ENCODE results near the gene DLX6. TPM values are rescaled to one million over a fixed set of nuclear protein-coding genes. Genes with fewer than 3 reads are reported as not detected.

Gene DLX6
- total RNA-seq, 1 experiment from 2014 or later: not detected

DNA sequence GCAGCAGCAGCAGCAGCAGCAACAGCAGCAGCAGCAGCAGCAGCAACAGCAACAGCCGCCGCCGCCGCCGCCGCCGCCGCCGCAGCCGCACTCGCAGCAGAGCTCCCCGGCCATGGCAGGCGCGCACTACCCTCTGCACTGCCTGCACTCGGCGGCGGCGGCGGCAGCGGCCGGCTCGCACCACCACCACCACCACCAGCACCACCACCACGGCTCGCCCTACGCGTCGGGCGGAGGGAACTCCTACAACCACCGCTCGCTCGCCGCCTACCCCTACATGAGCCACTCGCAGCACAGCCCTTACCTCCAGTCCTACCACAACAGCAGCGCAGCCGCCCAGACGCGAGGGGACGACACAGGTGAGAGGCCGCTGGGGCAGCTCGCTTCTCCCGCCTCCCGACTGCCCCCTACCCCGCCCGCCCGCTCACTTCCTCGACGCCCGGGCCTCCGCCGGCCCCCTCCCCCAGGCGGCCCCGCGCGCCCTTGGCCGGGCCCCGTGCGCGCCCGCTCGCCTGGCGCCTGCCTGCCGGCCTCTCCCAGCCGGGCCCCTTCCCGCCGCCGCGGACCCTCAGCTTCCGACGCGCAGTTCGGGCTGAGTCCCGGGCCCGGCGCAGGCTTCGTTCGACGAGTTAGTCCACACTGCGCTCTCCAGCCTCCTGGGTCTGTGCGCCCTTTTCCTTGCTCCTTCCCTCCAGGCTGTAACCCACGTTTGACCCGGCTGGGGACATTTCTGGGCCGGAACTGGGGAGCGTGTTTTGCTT, 882 bp downstream of the DLX6 start:
- H3K79me2 ChIP-seq (ENCODE audit: insufficient read depth, low read length): no peaks in the 10 kb centered on the region
- DNase-seq (ENCODE audit: low read depth, low spot score) (no peak), ATAC-seq (no peak)
- intact Hi-C loops (cut with micrococcal nuclease): no loop called here
- peaks cover 24% of the 10 kb centered on the region for H3K27me3 ChIP-seq (ENCODE audit: insufficient read depth, low read length)
- no peaks in the 10 kb centered on the region for H4K20me1 ChIP-seq (ENCODE audit: insufficient read depth)
- BruUV-seq (replicated peaks): no TSS peak
- TF ChIP-seq ZFX (IDR thresholded peaks at IDR 0.05) (no peak), EZH2phosphoT487 (IDR thresholded peaks at IDR 0.05; ENCODE audit: borderline replicate concordance) (no peak), POLR2AphosphoS5 (IDR thresholded peaks at IDR 0.05; ENCODE audit: low read depth, low read length) (no peak)
- TF ChIP-seq, protein P1, sequence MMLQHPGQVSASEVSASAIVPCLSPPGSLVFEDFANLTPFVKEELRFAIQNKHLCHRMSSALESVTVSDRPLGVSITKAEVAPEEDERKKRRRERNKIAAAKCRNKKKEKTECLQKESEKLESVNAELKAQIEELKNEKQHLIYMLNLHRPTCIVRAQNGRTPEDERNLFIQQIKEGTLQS (IDR thresholded peaks at IDR 0.05): no peak
- no peaks in the 10 kb centered on the region for H3K4me1 ChIP-seq (ENCODE audit: control insufficient read depth in 1 of 2, insufficient read depth in 2 of 2, low read length in 2 of 2)
- no peak overlapping the region for H3K27ac ChIP-seq (ENCODE audit: low read depth, low read length)
- no peaks in the 10 kb centered on the region for H3K9me3 ChIP-seq (ENCODE audit: control insufficient read depth in 1 of 2, insufficient read depth in 1 of 2, low read depth in 1 of 2, low read length in 2 of 2)
- CTCF ChIA-PET: no interaction called here
- H2AFZ ChIP-seq (ENCODE audit: low read depth, low read length, poor library complexity, severe bottlenecking): no peak overlapping the region
- no peak overlapping the region for H3K4me2 ChIP-seq (ENCODE audit: low read length)
- H3K36me3 ChIP-seq (ENCODE audit: control insufficient read depth in 1 of 2, insufficient read depth in 2 of 2, low read length in 2 of 2): no peaks in the 10 kb centered on the region
- RAD21 ChIA-PET (ENCODE audit: low non-redundant PET in 1 of 2, low total read pairs in 2 of 2, uncharacterized antibody in 2 of 2, unreplicated experiment in 2 of 2): no interaction called here
- no peak overlapping the region for H3K4me3 ChIP-seq (replicated peaks in 1 of 2; ENCODE audit: low read depth in 1 of 2, low read length in 2 of 2)
- POLR2A ChIA-PET: no interaction called here
- no peak overlapping the region for H3K9ac ChIP-seq (ENCODE audit: low read length)
- no peaks in the 10 kb centered on the region for H3K9me2 ChIP-seq (ENCODE audit: insufficient read depth)

DNA sequence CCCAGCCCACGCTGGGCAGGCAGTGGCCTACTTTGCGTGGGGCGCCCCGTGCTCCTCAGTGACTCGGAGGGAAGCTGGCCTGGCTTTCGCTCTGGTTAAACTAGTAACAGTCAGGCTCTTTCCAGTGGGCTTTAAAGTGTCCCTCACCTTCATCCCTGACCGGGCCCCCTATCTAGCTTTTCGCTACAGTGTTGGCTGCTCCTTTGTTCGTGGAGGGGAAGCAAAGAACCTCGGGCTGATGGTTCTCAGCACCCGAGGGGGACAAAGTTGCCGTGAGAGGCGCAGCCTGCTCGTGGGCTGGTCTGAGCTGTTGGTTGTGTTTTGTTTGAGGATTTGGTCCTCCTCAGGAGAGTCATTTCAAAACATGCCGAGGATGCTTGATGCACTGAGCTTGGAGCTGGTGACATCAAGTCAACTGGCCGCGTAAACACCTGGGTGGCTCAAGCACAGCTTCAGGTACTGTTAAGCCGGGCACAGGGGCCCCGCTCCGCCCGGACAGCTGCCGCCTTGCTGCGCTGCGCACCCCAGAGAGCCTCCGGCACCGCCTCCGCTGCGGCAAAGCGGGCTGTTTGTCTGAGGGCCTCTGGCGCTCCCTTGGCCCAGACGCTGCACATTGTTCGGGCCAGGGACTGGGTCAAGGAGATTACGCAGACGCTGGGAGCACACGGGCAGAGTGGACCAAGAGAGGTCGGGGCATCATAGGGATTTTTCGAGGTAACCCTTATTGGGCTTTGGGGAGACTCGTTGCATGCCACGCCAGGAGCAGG, 1.6 kb downstream of the DLX6 start:
- no peak overlapping the region for H3K9ac ChIP-seq (ENCODE audit: low read length)
- H4K20me1 ChIP-seq (ENCODE audit: insufficient read depth): no peaks in the 10 kb centered on the region
- intact Hi-C loops (cut with micrococcal nuclease): no loop called here
- DNase-seq (ENCODE audit: low read depth, low spot score): no peak
- no peak for ATAC-seq
- CTCF ChIA-PET: no interaction called here
- BruUV-seq (replicated peaks): no TSS peak
- POLR2A ChIA-PET: no interaction called here
- H3K79me2 ChIP-seq (ENCODE audit: insufficient read depth, low read length): no peaks in the 10 kb centered on the region
- H2AFZ ChIP-seq (ENCODE audit: low read depth, low read length, poor library complexity, severe bottlenecking): no peak overlapping the region
- H3K9me2 ChIP-seq (ENCODE audit: insufficient read depth): no peaks in the 10 kb centered on the region
- H3K4me3 ChIP-seq (replicated peaks in 1 of 2; ENCODE audit: low read depth in 1 of 2, low read length in 2 of 2): no peak overlapping the region
- H3K27me3 ChIP-seq (ENCODE audit: insufficient read depth, low read length): peaks cover 32% of the 10 kb centered on the region
- H3K4me2 ChIP-seq (ENCODE audit: low read length): no peak overlapping the region
- H3K9me3 ChIP-seq (ENCODE audit: control insufficient read depth in 1 of 2, insufficient read depth in 1 of 2, low read depth in 1 of 2, low read length in 2 of 2): no peaks in the 10 kb centered on the region
- H3K4me1 ChIP-seq (ENCODE audit: control insufficient read depth in 1 of 2, insufficient read depth in 2 of 2, low read length in 2 of 2): no peaks in the 10 kb centered on the region
- no peak overlapping the region for H3K27ac ChIP-seq (ENCODE audit: low read depth, low read length)
- no peaks in the 10 kb centered on the region for H3K36me3 ChIP-seq (ENCODE audit: control insufficient read depth in 1 of 2, insufficient read depth in 2 of 2, low read length in 2 of 2)
- RAD21 ChIA-PET (ENCODE audit: low non-redundant PET in 1 of 2, low total read pairs in 2 of 2, uncharacterized antibody in 2 of 2, unreplicated experiment in 2 of 2): no interaction called here
- TF ChIP-seq SRF (IDR thresholded peaks at IDR 0.05; ENCODE audit: low read depth) (no peak), ZNF274 (IDR thresholded peaks at IDR 0.05; ENCODE audit: low read depth, low read length) (no peak), EZH2 (IDR thresholded peaks at IDR 0.05) (no peak), YY1 (IDR thresholded peaks at IDR 0.05; ENCODE audit: extremely low read depth, insufficient replicate concordance, low read depth, low read length) (no peak), ZFX (IDR thresholded peaks at IDR 0.05) (no peak), TCF7L2 (IDR thresholded peaks at IDR 0.05; ENCODE audit: borderline replicate concordance, extremely low read depth, insufficient read depth, insufficient read length) (no peak), POLR2AphosphoS5 (IDR thresholded peaks at IDR 0.05; ENCODE audit: low read depth, low read length) (no peak), EZH2phosphoT487 (IDR thresholded peaks at IDR 0.05; ENCODE audit: borderline replicate concordance) (no peak)
- TF ChIP-seq, protein P2, sequence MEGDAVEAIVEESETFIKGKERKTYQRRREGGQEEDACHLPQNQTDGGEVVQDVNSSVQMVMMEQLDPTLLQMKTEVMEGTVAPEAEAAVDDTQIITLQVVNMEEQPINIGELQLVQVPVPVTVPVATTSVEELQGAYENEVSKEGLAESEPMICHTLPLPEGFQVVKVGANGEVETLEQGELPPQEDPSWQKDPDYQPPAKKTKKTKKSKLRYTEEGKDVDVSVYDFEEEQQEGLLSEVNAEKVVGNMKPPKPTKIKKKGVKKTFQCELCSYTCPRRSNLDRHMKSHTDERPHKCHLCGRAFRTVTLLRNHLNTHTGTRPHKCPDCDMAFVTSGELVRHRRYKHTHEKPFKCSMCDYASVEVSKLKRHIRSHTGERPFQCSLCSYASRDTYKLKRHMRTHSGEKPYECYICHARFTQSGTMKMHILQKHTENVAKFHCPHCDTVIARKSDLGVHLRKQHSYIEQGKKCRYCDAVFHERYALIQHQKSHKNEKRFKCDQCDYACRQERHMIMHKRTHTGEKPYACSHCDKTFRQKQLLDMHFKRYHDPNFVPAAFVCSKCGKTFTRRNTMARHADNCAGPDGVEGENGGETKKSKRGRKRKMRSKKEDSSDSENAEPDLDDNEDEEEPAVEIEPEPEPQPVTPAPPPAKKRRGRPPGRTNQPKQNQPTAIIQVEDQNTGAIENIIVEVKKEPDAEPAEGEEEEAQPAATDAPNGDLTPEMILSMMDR (IDR thresholded peaks at IDR 0.05 in 2 of 3, conservative IDR thresholded peaks at IDR 0.05 in 1 of 3; ENCODE audit: borderline replicate concordance in 1 of 3, insufficient read depth in 1 of 3, low read depth in 2 of 3, low read length in 2 of 3): no peak
- TF ChIP-seq, protein P3, sequence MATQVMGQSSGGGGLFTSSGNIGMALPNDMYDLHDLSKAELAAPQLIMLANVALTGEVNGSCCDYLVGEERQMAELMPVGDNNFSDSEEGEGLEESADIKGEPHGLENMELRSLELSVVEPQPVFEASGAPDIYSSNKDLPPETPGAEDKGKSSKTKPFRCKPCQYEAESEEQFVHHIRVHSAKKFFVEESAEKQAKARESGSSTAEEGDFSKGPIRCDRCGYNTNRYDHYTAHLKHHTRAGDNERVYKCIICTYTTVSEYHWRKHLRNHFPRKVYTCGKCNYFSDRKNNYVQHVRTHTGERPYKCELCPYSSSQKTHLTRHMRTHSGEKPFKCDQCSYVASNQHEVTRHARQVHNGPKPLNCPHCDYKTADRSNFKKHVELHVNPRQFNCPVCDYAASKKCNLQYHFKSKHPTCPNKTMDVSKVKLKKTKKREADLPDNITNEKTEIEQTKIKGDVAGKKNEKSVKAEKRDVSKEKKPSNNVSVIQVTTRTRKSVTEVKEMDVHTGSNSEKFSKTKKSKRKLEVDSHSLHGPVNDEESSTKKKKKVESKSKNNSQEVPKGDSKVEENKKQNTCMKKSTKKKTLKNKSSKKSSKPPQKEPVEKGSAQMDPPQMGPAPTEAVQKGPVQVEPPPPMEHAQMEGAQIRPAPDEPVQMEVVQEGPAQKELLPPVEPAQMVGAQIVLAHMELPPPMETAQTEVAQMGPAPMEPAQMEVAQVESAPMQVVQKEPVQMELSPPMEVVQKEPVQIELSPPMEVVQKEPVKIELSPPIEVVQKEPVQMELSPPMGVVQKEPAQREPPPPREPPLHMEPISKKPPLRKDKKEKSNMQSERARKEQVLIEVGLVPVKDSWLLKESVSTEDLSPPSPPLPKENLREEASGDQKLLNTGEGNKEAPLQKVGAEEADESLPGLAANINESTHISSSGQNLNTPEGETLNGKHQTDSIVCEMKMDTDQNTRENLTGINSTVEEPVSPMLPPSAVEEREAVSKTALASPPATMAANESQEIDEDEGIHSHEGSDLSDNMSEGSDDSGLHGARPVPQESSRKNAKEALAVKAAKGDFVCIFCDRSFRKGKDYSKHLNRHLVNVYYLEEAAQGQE (IDR thresholded peaks at IDR 0.05; ENCODE audit: low read depth): no peak
